Stimulated activated CD4-positive, alpha-beta T cell treated with anti-CD3 and anti-CD28 coated beads, TNF-alpha, amount 100 ng/mL, for 24 hours (primary cell): ENCODE measurements around the gene SLC25A31.

Experiments
- DNase-seq, 3 experiments: peaks; one replicate each; pipeline ENCODE4 v3.0.0-alpha.2; 2020; ENCODE audit warnings: low read depth in 3 of 3

Gene SLC25A31

GRCh38 chr4:127730142-127730913 lies at the start of gene SLC25A31:
SLC25A31 (plus strand) TSS chr4:127730400; CDS start chr4:127730546, 146 bp downstream.
- no peak for DNase-seq

GRCh38 chr4:127685292-127685691 lies 44.9 kb upstream of the SLC25A31 start:
- no peak for DNase-seq

GRCh38 chr4:127686658-127687057 lies 43.5 kb upstream of the SLC25A31 start:
- DNase-seq, result no peak

GRCh38 chr4:127687580-127687979 lies 42.6 kb upstream of the SLC25A31 start:
- no peak for DNase-seq

GRCh38 chr4:127698789-127699200 lies 31.4 kb upstream of the SLC25A31 start:
- no peak for DNase-seq

GRCh38 chr4:127708985-127709384 lies 21.2 kb upstream of the SLC25A31 start:
- DNase-seq, result no peak

- no peak for DNase-seq
Measured at GRCh38 chr4:127709456-127709855, 20.7 kb upstream of the SLC25A31 start.

GRCh38 chr4:127731406-127731805 lies 1.2 kb downstream of the SLC25A31 start:
- no peak for DNase-seq

GRCh38 chr4:127732623-127733328 lies 2.6 kb downstream of the SLC25A31 start:
- DNase-seq, result no peak

- DNase-seq, result no peak
Measured at GRCh38 chr4:127734976-127735375, 4.8 kb downstream of the SLC25A31 start.

GRCh38 chr4:127737295-127737694 lies 7.1 kb downstream of the SLC25A31 start:
- no peak for DNase-seq

- DNase-seq, result no peak
Measured at GRCh38 chr4:127741247-127741646, 11.0 kb downstream of the SLC25A31 start.

- DNase-seq, result no peak
Measured at GRCh38 chr4:127747883-127748282, 17.7 kb downstream of the SLC25A31 start.

- DNase-seq, result no peak
Measured at GRCh38 chr4:127748957-127749356, 18.8 kb downstream of the SLC25A31 start.

- no peak for DNase-seq
Measured at GRCh38 chr4:127756906-127757305, 26.7 kb downstream of the SLC25A31 start.

GRCh38 chr4:127759228-127759820 lies 29.1 kb downstream of the SLC25A31 start:
- DNase-seq, result no peak

- no peak for DNase-seq
Measured at GRCh38 chr4:127759893-127760292, 29.7 kb downstream of the SLC25A31 start.

- no peak for DNase-seq
Measured at GRCh38 chr4:127771535-127772275, 41.5 kb downstream of the SLC25A31 start.

GRCh38 chr4:127772769-127773671 lies 42.8 kb downstream of the SLC25A31 start:
- no peak for DNase-seq

GRCh38 chr4:127775843-127776242 lies 45.6 kb downstream of the SLC25A31 start:
- DNase-seq, result no peak

- DNase-seq, result no peak
Measured at GRCh38 chr4:127776620-127777019, 46.4 kb downstream of the SLC25A31 start.
